WERI-Rb-1 (cell line): ENCODE data around the gene TIAM1.

Source experiments
- DNase-seq: peaks from one replicate; pipeline ENCODE4 v3.0.0-alpha.2; 2020
- H3K27ac ChIP-seq: fragments of 250-450 bp; sonication (Bioruptor Pico); 2 replicates; pipeline ENCODE4 v1.5.1; 2020; ENCODE audit warnings: mild to moderate bottlenecking, moderate library complexity
- H3K27me3 ChIP-seq: fragments of 250-450 bp; sonication (Bioruptor Pico); 2 replicates; pipeline ENCODE4 v1.5.1; 2021; ENCODE audit warnings: mild to moderate bottlenecking, low read depth, moderate library complexity; ENCODE audit not compliant: insufficient read depth, severe bottlenecking
- H3K36me3 ChIP-seq: fragments of 250-450 bp; sonication (Bioruptor Pico); 2 replicates; pipeline ENCODE4 v1.5.1; 2020; ENCODE audit warnings: mild to moderate bottlenecking, moderate library complexity
- H3K4me3 ChIP-seq: 2 replicates; pipeline ENCODE4 v1.5.1; 2011; ENCODE audit warnings: low read depth, mild to moderate bottlenecking, control low read depth, low read length
- H3K9me3 ChIP-seq: fragments of 250-450 bp; sonication (Bioruptor Pico); 2 replicates; pipeline ENCODE4 v1.5.1; 2021; ENCODE audit warnings: mild to moderate bottlenecking, moderate library complexity; ENCODE audit not compliant: severe bottlenecking
- TF ChIP-seq, protein P1 (sequence below): IDR thresholded peaks from 2 replicates; pipeline ENCODE4 v1.5.1; 2011; ENCODE audit warnings: low read depth, mild to moderate bottlenecking, control low read depth, inconsistent platforms, low read length

The TIAM1 gene

DNA sequence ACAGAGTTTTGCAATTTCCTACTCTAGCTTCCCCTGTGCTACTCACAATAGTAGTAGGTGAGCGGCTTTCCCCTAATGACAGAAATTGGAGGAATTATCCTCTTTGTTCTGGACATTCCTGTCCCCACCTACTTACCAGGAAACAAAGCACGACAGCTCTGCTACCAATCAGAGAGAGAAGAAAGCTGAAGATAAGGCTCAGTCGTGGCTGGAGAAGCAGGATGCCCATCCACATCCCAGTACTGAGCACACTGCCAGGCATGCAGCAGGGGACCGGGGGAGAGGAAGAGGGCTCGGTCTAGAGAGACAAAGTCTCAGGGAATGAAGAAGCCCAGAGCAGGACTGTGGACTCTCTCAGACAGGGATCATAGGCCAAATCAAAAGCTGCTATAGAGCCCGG is 171.7 kb downstream of the TIAM1 start:
- no peak for DNase-seq
- H3K4me3 ChIP-seq: no peak overlapping the region
- H3K36me3 ChIP-seq: no peaks in the 10 kb centered on the region
- no peak overlapping the region for H3K27ac ChIP-seq
- no peaks in the 10 kb centered on the region for H3K9me3 ChIP-seq
- TF ChIP-seq, protein P1, sequence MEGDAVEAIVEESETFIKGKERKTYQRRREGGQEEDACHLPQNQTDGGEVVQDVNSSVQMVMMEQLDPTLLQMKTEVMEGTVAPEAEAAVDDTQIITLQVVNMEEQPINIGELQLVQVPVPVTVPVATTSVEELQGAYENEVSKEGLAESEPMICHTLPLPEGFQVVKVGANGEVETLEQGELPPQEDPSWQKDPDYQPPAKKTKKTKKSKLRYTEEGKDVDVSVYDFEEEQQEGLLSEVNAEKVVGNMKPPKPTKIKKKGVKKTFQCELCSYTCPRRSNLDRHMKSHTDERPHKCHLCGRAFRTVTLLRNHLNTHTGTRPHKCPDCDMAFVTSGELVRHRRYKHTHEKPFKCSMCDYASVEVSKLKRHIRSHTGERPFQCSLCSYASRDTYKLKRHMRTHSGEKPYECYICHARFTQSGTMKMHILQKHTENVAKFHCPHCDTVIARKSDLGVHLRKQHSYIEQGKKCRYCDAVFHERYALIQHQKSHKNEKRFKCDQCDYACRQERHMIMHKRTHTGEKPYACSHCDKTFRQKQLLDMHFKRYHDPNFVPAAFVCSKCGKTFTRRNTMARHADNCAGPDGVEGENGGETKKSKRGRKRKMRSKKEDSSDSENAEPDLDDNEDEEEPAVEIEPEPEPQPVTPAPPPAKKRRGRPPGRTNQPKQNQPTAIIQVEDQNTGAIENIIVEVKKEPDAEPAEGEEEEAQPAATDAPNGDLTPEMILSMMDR: no peak
- H3K27me3 ChIP-seq: no peaks in the 10 kb centered on the region

DNA sequence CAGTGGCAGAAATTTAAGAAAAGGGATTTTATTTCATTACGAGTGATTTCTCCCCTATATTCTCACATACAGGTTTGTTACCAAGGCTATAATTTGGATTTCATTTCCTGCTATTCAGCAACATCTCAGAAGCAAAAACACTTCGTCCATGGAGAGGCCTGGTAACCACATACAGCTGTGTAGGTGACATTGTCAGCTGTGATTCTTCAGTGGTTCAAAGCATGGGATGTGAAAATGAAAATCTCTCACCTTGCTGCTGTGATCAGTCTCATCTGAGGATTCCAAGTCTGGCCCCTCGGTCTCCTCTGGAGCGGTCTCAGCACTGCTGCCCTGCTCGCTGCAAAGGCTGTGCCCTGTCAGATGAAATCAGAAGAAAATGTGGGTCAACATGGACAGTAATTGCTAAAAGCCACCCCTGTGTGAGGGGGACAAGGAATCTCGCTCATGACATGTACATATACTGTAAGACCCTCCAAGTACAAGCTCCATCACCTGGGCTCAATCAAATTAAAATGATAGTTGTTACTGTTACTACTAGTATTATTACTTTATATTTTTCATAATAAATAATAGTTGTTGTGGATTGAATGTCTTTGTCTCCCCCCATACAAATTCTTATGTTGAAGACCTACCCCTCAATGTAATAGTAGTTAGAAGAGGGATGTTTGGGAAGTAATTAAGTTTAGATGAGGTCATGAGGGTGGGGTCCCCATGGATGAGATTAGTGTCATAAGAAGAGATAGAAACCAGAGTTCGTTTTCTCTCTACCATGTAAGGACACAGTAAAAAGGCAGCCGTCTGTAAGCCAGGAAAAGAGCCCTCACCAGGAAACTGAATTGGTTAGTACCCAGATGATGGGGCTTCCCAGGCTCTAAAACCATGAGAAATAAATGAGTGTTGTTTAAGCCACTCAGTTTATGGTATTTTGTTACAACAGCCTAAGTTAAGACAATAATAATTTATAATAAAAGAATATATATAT is 179.1 kb downstream of the TIAM1 start:
- TF ChIP-seq, protein P1: no peak
- Histone ChIP-seq H3K27ac (no peak overlapping the region), H3K9me3 (no peaks in the 10 kb centered on the region), H3K36me3 (no peaks in the 10 kb centered on the region; the same call in 1 of the 2 replicates), H3K27me3 (no peaks in the 10 kb centered on the region), H3K4me3 (no peak overlapping the region)
- no peak for DNase-seq

DNA sequence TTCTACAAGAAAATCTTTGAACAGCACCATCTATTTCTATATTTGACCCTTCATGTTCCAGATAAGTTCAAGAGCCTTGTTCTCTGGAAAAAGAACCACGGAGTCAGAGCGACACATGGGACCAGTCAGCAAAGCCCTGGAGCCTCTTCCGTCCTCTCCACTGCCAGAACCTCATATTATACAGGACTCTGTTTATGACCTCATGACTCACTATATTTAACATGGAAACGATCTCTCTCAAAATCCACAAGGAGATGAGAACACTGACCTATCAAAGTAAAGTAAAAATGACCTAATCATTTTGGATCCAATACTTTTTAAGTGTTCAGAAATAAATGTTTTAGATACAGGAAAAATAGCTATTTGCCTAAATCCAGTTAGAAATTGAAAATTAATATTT is 181.2 kb downstream of the TIAM1 start:
- Histone ChIP-seq H3K4me3 (no peak overlapping the region), H3K36me3 (no peaks in the 10 kb centered on the region; the same call in 1 of the 2 replicates), H3K27ac (no peak overlapping the region), H3K9me3 (no peaks in the 10 kb centered on the region), H3K27me3 (no peaks in the 10 kb centered on the region)
- TF ChIP-seq, protein P1: no peak
- no peak for DNase-seq

DNA sequence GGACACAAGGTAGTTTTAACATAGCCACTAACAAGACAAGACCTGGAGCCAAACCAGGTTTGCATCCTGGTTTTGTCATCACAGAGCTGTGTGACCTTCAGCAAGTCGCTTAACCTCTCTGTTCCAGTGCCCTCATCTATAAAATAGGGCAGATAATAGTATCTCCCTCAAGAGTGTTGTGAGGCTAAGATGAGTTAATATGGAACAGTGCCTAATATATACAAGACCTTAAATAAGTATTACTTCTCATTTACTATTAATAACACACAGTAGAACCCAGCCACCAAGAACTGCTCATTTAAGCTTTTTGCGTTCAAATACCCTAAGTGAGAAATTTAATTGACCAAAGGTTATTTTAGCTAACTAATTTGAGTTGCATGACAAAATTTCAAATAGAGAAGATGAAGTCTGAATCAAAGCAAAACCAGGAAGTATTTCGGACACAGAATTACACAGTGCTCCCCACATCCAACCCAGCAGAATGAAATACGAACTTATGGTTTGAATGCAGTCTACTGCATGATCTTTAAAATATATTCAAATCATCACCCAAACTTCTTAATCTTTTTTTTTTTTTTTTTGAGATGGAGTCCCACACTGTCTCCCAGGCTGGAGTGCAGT is 181.9 kb downstream of the TIAM1 start:
- no peak overlapping the region for H3K27ac ChIP-seq
- no peak for DNase-seq
- TF ChIP-seq, protein P1: no peak

DNA sequence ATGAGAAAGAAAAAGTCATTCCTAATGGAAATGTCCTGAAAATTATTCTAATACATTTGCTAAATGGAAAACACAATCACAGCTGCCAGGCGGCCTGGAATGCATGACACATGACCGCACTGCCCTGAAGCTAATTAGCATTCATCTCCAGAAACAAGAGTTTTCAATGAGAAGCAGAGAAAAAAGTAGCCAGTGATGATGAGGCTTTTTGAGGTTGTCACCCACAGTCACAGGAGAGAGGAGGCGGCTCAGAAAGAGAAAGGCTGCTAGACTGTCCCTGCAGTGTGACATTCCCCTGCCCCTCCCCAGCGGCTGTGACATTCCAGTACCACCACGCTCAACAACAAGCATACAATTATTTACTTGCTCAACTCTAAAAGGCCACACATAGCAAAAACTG is 182.9 kb downstream of the TIAM1 start:
- Histone ChIP-seq H3K36me3 (no peaks in the 10 kb centered on the region; the same call in 1 of the 2 replicates), H3K27ac (no peak overlapping the region), H3K9me3 (peaks cover 5% of the 10 kb centered on the region), H3K27me3 (no peaks in the 10 kb centered on the region), H3K4me3 (no peak overlapping the region)
- TF ChIP-seq, protein P1: no peak
- DNase-seq: no peak

More for the DNA sequence above, 181.9 kb downstream of the TIAM1 start:
- no peak overlapping the region for H3K4me3 ChIP-seq
- no peaks in the 10 kb centered on the region for H3K9me3 ChIP-seq
- no peaks in the 10 kb centered on the region; the same call in 1 of the 2 replicates for H3K36me3 ChIP-seq
- H3K27me3 ChIP-seq: no peaks in the 10 kb centered on the region
